ENCODE measurements around the gene LARGE1.

Gene LARGE1

DNA sequence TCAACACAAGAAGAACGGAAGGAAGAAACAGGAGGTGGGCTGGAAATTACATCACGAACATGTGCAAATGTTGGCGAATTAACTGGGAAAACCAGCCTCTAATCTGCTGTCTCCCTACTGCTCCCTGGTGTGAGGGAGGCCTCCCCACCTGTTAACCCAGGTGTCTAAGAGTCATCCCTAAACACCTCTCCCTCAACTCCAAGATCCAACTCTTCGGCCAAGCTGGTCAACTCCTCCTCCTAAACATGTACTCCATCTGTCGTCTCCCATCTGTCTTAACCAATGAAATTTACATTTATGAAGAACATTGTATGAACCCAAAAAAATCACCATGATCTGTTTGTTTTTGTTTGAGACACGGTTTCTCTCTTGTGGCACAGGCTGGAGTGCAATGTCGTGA is 154.2 kb downstream of the LARGE1 start:
- peak in 1 of 2 experiments; percentile 34 for DNase-seq

DNA sequence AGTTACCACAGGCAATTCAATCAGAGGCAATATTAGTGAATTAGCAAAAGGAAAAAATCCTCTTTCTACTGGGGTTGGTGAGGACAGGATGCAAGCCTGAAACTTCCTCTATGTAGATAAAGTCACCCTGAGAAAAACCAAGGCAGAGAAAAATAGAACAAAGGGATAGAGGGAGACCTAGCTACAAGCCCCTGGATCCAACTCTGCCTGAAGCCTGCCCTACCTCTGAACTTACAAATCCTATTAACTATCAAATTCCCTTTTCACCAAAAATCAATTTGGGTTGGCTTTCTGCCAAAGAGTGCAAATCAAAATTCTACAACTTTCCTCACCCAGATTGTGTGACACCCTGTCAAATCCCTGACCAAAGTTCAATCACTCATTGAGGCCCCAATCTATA is 161.3 kb downstream of the LARGE1 start:
- no peak for DNase-seq

- DNase-seq, result no peak
Measured at GRCh38 chr22:33757802-33758483, 162.3 kb downstream of the LARGE1 start.

DNA sequence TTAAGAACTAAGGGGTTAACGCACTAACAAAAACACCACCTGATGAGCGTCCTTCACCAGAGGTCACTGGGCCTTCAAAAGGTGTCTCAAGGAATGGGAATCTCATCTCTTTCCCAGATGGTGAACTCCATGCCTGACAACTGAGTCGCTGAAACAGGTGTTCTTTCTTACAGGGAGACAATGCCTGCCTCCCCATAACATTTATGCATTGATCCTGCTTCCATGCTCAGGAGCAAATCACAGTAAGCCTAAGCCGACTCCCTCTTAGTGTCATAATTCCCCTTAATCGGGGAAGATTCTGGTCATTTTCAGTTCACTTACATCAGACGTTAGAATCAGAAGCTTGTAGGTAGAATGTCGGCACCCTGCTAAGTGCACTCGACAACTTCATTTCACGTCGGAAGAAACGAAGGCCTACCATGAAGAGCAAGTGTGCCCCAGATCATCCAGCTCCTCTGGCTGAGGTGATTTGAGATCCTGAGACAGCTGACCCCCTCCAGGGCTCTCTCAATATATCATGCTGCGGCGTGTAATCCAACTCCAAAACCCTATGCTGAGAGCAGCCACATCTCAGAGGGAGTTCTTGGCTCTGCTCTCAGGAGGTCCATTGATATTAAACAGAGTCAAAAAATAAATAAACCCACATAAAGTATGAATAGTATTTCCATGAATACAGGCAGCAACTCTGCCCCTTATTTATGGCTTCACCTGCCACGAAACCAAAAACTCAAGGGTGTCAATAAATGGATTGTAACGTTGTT is 163.1 kb downstream of the LARGE1 start:
- no peak for DNase-seq

GRCh38 chr22:33756508-33756949 is 163.7 kb downstream of the LARGE1 start:
- DNase-seq, result no peak

- no peak for DNase-seq
Measured at GRCh38 chr22:33748714-33749113, 171.6 kb downstream of the LARGE1 start.

- DNase-seq, result no peak
Measured at GRCh38 chr22:33747576-33748180, 172.6 kb downstream of the LARGE1 start.

- DNase-seq, result no peak
Measured at GRCh38 chr22:33747029-33747428, 173.2 kb downstream of the LARGE1 start.

DNA sequence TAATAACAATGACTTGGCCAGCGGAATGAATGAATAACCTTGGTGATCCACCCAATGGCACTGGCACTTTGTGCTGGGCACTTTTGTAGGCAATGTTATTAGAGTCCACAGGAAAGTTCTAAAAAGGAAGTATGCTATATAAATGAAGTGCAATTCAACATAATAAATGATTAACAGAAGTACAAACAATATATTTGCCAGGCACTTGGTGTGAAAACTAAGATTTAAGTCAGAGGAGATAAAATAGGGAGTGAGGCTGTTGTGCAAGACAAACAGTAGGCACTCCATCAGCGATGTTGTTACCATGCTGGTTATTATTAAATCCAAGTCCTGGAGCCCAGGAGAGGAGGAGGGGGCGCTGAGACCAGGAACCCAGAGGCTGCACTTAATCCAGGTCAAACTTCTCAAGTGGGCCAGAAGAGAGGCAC is 173.8 kb downstream of the LARGE1 start:
- no peak for DNase-seq

- no peak for DNase-seq
Measured at GRCh38 chr22:33745501-33745900, 174.8 kb downstream of the LARGE1 start.

DNA sequence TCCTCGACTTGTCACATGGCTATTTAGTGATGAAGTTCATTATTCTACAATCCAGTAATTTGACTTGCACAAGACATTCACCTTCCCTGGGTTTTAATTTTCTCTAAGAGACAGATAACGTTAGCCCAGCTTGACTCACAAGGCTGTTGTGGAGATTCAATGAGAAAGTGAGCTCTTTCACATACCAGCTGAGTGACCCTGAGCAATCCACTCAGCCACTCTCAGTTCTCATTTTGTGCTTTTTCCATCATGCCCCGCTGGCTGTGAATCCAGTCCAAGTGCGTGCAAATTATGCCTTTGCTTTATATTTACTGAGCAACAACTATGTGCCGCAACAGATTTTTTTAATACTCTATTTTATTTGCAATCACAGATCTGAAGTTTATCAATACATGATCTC is 176.5 kb downstream of the LARGE1 start:
- no peak for DNase-seq

GRCh38 chr22:33741025-33741424 is 179.3 kb downstream of the LARGE1 start:
- no peak for DNase-seq

GRCh38 chr22:33739516-33739915 is 180.8 kb downstream of the LARGE1 start:
- DNase-seq, result no peak

GRCh38 chr22:33737662-33738061 is 182.6 kb downstream of the LARGE1 start:
- DNase-seq, result no peak

DNA sequence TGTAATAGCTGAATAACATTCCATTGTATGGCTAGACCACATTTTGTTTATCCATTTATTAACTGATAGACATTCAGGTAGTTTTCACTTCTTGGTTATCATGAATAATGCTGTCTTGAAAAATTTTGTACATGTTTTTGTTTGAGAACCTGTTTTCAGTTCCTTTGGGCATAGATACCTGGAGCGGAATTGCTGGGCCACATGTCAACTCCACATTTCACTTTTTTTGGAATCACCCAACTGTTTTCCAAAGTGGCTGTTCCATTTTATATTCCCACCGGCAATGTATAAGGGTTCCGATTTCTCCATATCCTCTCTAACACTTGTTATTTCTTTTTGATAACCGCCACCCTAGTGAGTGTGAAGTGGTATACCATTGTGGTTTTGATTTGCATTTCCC is 184.3 kb downstream of the LARGE1 start:
- no peak for DNase-seq

GRCh38 chr22:33728847-33729246 is 191.4 kb downstream of the LARGE1 start:
- no peak for DNase-seq

DNA sequence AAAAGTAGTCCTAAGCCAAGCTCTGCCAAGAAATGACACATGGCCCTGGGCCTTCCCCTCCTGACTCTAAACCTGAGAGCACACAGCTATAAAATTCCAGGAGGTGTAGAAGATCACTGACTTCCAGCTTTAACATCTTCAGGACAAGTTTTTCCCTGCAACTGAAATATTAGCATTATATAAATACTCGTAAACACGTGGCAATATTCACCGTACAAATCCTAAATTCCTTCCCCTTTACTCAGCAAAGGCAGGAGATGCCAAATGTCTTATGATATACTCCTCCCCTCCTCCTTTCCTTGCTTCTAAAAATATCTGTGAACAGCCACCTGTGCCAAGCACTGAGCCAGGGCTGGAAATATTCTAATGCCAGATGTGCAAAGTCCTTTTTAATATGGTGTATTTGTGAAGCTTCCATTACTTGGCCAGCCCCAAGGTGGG is 194.0 kb downstream of the LARGE1 start:
- no peak for DNase-seq

- no peak for DNase-seq
Measured at GRCh38 chr22:33723915-33724314, 196.4 kb downstream of the LARGE1 start.

DNA sequence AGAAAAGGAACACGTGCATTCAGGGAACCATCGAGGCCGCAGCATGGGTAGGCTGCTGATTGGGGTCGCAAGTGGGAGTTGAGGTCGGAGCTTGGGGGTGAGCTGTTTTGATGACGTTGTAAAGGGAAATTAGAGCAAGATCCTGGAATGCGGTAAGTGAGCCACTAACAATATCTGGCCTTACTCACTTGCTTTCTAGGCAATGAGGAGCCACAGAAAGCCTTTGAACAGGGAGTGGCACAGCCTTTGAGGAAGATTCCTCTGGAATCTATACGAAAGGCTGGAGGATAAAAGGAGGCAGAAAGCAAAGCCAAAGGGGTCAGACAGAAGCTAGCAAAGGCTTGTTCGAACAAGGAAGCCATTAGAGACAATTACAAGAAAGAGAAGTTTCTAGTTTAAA is 197.5 kb downstream of the LARGE1 start:
- no peak for DNase-seq

- no peak for DNase-seq
Measured at GRCh38 chr22:33720166-33720878, 200.0 kb downstream of the LARGE1 start.

- DNase-seq, result no peak
Measured at GRCh38 chr22:33717694-33718396, 202.4 kb downstream of the LARGE1 start.

DNA sequence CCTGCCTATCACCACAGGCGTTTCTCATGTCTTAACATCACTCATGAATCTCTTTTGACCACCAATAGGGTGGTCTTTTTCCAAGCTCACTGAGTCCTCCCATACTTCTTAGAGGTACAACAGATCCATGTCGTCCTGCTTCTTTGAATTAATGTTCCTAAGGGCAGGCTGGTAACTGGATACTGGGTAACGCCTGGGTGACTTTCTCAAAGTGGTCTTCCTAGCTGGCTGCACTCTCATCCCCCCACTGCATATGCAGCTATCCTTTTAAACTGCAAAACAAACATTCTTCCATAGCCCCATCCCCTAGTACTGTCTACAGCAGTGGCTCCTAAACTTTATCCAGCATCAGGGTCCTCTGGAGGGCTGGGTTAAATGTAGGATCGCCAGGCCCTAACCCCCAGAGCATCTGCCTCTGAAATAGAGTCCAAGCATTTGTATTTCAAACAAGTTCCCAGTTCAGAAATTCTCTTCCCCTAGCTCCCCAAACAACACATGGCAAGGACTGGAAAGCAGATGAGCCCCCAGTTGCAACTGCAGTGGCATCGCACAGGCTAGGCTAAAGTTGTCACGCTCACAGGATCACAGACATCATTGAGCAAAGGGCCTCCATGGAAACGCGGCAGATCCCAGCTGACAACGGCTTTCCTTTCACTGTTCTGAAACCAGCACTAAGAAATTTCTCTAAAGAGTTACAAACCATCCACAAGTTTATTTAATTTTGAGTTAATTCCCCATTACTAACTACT is 204.9 kb downstream of the LARGE1 start:
- DNase-seq, result no peak
